OCI-LY3 (cell line): ENCODE data around the gene KCNJ4.
A peak's percentile ranks its signal among the peaks of the same experiment; 100 is the strongest.

ENCODE experiments used
- CTCF ChIP-seq: fragments of 200-600, 300-600 bp; sonication (generic); IDR thresholded peaks from 2 replicates; pipeline ENCODE4 v1.5.1; 2014; ENCODE audit warnings: antibody characterized with exemption, low read length, low read depth
- EZH2phosphoT487 ChIP-seq: fragments of 200-600 bp; shearing (Covaris generic); IDR thresholded peaks from 2 replicates; pipeline ENCODE4 v1.6.1; 2018; ENCODE audit warnings: antibody characterized with exemption, mixed run types, low read depth

DNA sequence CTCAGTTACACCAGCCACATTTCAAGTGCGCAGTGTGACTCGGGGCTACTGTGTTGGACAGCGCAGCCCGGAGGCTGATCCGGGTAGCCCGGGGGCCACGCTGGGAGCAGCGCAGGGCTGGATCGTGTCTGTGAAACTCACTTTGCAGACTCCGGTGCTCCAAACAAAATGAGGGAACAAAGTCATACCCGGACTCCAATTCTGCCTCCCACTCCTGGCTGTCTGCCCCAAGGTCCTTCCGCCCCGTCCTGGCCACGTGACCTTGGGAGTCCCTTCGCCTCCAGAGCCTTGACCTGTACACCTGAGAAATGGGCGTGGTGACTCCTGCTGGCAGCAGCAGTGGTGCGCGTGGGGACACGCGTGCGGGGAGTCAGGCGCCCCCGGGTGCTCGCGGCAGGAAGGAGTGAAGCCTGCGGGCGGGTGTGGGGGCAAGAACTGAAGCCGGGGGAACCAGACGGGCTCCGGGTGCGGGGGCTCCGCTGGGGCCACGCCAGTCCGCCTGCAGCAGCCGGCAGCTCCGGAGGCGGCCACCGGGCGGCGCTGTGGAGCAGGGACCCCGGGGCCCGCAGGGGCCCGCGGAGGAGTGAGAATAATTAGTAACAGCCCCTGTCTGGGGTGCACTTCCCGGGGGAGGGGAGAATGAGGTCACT is 42.4 kb downstream of the KCNJ4 start:
- peak; percentile 62 for TF ChIP-seq CTCF
- TF ChIP-seq EZH2phosphoT487, result no peak
